GM23338 (cell line): Measurements from ENCODE around the gene THADA.

Experiments
- CTCF ChIP-seq, 2 experiments: fragments of 200-600 bp in 1 of 2; sonication (generic) in 1 of 2; conservative IDR thresholded peaks; 2 replicates each; pipeline versions ENCODE4 v1.5.1 to v1.6.1; 2016 to 2017; ENCODE audit warnings: antibody characterized with exemption in 2 of 2, low read depth in 2 of 2, mild to moderate bottlenecking in 2 of 2, moderate library complexity in 1 of 2
- EZH2 ChIP-seq: fragments of 200-600 bp; sonication (generic); IDR thresholded peaks from one replicate; pipeline ENCODE4 v1.8.0; 2017; ENCODE audit warnings: antibody characterized with exemption, mild to moderate bottlenecking, low read depth; ENCODE audit not compliant: unreplicated experiment
- EZH2phosphoT487 ChIP-seq: fragments of 200-600 bp; sonication (generic); IDR thresholded peaks from one replicate; pipeline ENCODE4 v1.8.1; 2018; ENCODE audit warnings: antibody characterized with exemption; ENCODE audit not compliant: unreplicated experiment

GRCh38 chr2:43481927-43482542 lies 113.8 kb downstream of the THADA start:
- TF ChIP-seq CTCF (conservative IDR thresholded peaks at IDR 0.05; ENCODE audit: low read depth in 2 of 2) (no peak), EZH2phosphoT487 (no peak), EZH2 (no peak)
